Gastroesophageal sphincter (tissue), 3 donors: ENCODE results near the gene KRTAP10-8.

Source experiments
- POLR2A ChIP-seq, 2 donors: fragments of 450-650 bp; IDR thresholded peaks; one replicate each; pipeline ENCODE4 v1.6.1; 2017; ENCODE audit warnings: antibody characterized with exemption in 2 of 2, mild to moderate bottlenecking in 2 of 2, moderate library complexity in 1 of 2
- TF ChIP-seq, protein P1 (sequence below), 4 experiments: fragments of 200-600 bp in 2 of 4; fragments of 450-650 bp in 2 of 4; sonication (generic) in 1 of 4; IDR thresholded peaks; one replicate each; pipeline ENCODE4 v1.5.1; 2017 to 2019; ENCODE audit warnings: antibody characterized with exemption in 4 of 4, mild to moderate bottlenecking in 2 of 4, moderate library complexity in 2 of 4

DNA sequence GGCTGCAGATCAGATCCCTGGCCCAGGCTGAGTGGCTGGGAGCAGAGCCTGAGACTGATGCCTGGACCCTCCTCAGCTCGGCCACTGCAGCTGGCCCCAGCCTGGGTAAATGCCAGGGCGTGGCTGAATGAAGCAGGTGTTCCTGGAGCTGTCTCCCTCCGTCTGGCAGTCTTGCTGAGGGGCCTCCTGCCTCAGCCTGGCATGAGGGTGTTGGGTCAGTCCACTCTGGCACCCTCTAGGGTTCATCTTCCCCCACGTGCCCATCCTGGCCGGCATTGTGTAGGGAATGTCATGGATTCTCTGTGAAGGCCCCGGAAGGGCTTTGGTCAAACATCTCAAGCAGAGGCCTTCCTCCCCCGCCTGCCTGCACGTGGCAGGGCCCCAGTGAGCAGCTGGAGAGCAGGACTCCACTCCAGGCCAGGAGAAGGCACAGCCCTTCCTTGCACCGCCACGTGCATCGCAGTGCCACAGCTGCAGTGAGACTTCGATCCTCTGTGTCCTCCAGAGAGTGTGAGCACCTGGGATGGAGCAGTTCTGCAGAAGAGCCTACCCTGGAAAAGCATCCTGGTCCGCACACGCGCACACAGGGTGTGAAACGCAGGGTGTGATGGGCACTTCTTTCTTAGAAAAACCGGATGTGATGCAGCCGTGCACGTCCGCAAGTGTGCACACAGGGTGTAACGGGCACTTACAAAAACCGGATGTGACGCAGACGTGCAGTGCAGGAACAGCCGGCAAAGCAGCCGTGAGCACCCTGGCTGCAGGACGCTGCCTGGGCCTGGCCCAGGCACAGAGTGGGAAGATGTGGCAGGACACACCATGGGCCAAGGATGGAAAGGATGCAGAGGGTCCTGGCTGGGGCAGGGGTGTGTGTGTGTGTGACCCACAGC is 43.0 kb upstream of the KRTAP10-8 start:
- no peak for TF ChIP-seq POLR2A (IDR thresholded peaks at IDR 0.05)
- TF ChIP-seq, protein P1, sequence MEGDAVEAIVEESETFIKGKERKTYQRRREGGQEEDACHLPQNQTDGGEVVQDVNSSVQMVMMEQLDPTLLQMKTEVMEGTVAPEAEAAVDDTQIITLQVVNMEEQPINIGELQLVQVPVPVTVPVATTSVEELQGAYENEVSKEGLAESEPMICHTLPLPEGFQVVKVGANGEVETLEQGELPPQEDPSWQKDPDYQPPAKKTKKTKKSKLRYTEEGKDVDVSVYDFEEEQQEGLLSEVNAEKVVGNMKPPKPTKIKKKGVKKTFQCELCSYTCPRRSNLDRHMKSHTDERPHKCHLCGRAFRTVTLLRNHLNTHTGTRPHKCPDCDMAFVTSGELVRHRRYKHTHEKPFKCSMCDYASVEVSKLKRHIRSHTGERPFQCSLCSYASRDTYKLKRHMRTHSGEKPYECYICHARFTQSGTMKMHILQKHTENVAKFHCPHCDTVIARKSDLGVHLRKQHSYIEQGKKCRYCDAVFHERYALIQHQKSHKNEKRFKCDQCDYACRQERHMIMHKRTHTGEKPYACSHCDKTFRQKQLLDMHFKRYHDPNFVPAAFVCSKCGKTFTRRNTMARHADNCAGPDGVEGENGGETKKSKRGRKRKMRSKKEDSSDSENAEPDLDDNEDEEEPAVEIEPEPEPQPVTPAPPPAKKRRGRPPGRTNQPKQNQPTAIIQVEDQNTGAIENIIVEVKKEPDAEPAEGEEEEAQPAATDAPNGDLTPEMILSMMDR (IDR thresholded peaks at IDR 0.05), result no peak
